Memory B cell (primary cell): ENCODE results near the gene AMFR.
"Not testable (repeated sequence)": the region's sequence is repeated elsewhere in the genome, so short reads cannot be mapped to it uniquely, and the experiment has no call there.

ENCODE experiments used
- ATAC-seq: fragments of 150-1000 bp; cut with Tn5 transposase; 2 replicates; pipeline ENCODE4 v1.10.0; 2021; ENCODE audit warnings: low read depth, mild to moderate bottlenecking, moderate library complexity
- DNase-seq, 2 donors: peaks; one replicate each; pipeline ENCODE4 v3.0.0; 2022; ENCODE audit warnings: low spot score in 2 of 2
- H3K27ac Mint-ChIP-seq: one replicate; pipeline ENCODE4 v1.8.0; 2022; ENCODE audit warnings: mild to moderate bottlenecking, moderate library complexity, mixed read lengths
- H3K27me3 Mint-ChIP-seq: one replicate; pipeline ENCODE4 v1.8.0; 2022; ENCODE audit warnings: mixed read lengths
- H3K36me3 Mint-ChIP-seq: one replicate; pipeline ENCODE4 v1.8.0; 2022; ENCODE audit warnings: mild to moderate bottlenecking, mixed read lengths
- H3K4me1 Mint-ChIP-seq: one replicate; pipeline ENCODE4 v1.8.0; 2022; ENCODE audit warnings: mixed read lengths
- H3K4me3 Mint-ChIP-seq: one replicate; pipeline ENCODE4 v1.8.0; 2022; ENCODE audit warnings: mild to moderate bottlenecking, moderate library complexity, mixed read lengths
- H3K9me3 Mint-ChIP-seq: one replicate; pipeline ENCODE4 v1.8.0; 2022; ENCODE audit warnings: mixed read lengths

AMFR gene

DNA sequence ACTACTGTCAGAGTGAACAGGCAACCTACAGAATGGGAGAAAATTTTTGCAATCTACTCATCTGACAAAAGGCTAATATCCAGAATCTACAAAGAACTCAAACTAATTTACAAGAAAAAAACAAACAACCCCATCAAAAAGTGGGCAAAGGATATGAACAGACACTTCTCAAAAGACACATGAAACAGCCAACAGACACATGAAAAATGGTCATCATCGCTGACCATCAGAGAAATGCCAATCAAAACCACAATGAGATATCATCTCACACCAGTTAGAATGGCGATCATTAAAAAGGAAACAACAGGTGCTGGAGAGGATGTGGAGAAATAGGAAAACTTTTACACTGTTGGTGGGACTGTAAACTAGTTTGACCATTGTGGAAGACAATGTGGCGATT is 28.6 kb downstream of the AMFR start:
- not testable (repeated sequence) for H3K27ac Mint-ChIP-seq, H3K27me3 Mint-ChIP-seq, ATAC-seq, DNase-seq, H3K9me3 Mint-ChIP-seq, H3K4me3 Mint-ChIP-seq
- peaks cover 26% of the 10 kb centered on the region for H3K4me1 Mint-ChIP-seq
- H3K36me3 Mint-ChIP-seq: peaks cover 47% of the 10 kb centered on the region

DNA sequence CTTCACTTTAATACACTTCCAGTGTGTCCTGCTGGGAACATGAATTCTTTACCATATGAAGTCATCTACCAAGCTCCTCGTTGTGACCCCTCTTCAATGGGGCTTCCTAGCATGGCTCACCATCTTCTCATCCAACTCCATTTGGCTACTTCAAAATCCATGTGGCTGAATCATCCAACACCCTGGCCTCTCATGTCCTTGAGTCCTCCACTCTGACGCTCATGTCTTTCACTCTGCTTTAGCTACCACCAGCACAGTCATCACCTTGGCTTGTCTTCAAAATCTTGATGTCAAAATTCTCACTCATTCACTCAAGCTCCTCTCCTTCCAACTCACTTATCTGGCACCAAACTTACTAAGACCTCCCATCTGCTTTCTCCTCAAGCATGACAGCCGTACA is 35.8 kb downstream of the AMFR start:
- peaks cover 11% of the 10 kb centered on the region for H3K4me1 Mint-ChIP-seq
- no peak overlapping the region for H3K4me3 Mint-ChIP-seq
- H3K27ac Mint-ChIP-seq: peak overlapping the region; percentile 48
- no peak for ATAC-seq
- no peaks in the 10 kb centered on the region for H3K9me3 Mint-ChIP-seq
- no peaks in the 10 kb centered on the region for H3K27me3 Mint-ChIP-seq
- peaks cover 43% of the 10 kb centered on the region for H3K36me3 Mint-ChIP-seq
- no peak for DNase-seq

DNA sequence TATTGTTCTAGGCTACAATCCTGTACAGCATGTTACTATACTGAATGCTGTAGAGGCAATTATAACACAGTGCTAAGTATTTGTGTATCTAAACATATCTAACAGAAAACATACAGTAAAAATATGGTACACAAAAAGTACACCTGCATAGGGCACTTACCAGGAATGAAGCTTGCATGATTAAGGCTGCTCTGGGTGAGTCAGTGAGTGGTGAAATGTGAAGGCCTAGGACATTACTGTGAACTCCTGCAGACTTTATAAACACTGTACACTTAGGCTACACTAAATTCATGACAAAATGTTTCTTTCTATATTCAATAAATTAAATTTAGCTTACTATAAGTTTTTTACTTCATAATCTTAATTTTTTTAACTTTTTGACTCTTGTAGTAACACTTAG is 37.1 kb downstream of the AMFR start:
- Mint-ChIP-seq H3K27ac (no peak overlapping the region), H3K4me1 (peaks cover 9% of the 10 kb centered on the region), H3K27me3 (no peaks in the 10 kb centered on the region), H3K36me3 (peaks cover 48% of the 10 kb centered on the region), H3K4me3 (no peak overlapping the region), H3K9me3 (peaks cover 4% of the 10 kb centered on the region)
- ATAC-seq (no peak), DNase-seq (no peak)

DNA sequence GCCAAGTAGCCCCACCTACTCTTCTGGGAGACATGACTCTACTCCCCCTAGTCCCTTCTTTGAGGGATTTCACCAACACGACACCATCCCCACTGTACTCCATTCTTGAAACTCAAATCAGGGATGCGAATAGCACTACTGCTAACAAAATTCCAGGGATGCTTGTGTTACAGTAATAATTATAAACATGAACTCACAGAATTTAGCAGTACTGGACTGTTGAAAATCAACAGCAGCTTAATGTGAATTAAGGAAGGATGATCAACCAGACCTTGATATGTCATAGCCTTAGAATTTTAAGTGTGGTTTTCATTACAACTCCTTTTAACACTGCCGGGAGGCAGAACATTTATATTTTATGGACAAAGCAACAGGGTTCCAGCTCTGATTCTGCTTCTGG is 37.9 kb downstream of the AMFR start:
- DNase-seq (no peak), ATAC-seq (no peak)
- H3K27me3 Mint-ChIP-seq: no peaks in the 10 kb centered on the region
- H3K4me3 Mint-ChIP-seq: no peak overlapping the region
- peaks cover 7% of the 10 kb centered on the region for H3K9me3 Mint-ChIP-seq
- H3K4me1 Mint-ChIP-seq: peaks cover 6% of the 10 kb centered on the region
- no peak overlapping the region for H3K27ac Mint-ChIP-seq
- peaks cover 50% of the 10 kb centered on the region for H3K36me3 Mint-ChIP-seq

DNA sequence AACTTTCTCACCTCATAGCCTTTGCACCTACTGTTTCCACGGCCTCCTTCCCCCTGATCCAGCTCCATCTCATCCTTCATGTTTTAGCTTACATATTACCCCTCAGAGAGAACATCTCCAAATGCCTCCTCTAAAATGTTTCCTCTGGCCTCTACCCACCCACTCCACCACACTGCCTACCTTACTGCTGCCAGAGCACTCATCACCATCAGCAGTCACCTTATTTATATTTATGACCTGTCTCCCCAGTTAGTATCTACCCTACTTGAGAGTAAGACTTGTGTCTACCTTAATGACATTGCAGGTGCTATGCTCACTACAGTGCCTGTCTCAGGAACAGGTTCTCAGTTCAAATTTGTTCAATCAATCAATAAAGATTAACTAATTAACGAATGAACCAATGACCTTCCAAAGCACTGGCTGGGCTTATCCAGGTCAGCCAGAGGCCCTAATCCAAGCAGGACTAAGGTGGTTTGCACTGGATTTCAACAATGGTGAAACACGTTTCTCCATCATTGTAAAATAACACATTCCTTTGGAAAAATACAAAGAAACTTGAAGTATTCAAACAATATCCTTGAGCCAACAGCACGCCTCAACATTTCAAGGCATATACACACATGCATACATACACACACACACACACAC is 41.1 kb downstream of the AMFR start:
- peaks cover 61% of the 10 kb centered on the region for H3K36me3 Mint-ChIP-seq
- no peak for DNase-seq
- H3K27ac Mint-ChIP-seq: peak overlapping the region; percentile 58
- H3K27me3 Mint-ChIP-seq: no peaks in the 10 kb centered on the region
- peaks cover 18% of the 10 kb centered on the region for H3K9me3 Mint-ChIP-seq
- no peak for ATAC-seq
- no peaks in the 10 kb centered on the region for H3K4me1 Mint-ChIP-seq
- H3K4me3 Mint-ChIP-seq: no peak overlapping the region

DNA sequence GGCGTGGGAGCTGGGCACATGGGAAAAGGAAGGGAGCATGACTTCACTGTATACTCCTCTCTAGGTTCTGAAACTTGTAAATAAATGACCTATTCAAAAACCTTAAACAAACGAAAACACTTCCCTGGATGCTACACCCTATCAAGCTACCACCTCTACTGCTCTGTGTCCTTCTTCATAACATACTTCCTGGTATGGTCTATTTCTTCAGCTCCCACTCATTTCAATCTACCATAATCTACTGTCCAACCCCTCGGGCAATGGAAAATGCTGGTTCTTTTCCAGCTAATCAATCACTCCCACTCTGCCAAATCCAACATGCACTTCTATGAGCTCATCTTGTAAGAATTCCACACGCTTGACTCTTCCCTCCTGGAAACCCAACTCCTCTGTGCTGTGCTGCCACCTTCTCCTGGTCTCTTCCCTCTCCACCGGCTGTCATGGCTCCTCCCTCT is 42.4 kb downstream of the AMFR start:
- H3K27ac Mint-ChIP-seq: no peak overlapping the region

DNA sequence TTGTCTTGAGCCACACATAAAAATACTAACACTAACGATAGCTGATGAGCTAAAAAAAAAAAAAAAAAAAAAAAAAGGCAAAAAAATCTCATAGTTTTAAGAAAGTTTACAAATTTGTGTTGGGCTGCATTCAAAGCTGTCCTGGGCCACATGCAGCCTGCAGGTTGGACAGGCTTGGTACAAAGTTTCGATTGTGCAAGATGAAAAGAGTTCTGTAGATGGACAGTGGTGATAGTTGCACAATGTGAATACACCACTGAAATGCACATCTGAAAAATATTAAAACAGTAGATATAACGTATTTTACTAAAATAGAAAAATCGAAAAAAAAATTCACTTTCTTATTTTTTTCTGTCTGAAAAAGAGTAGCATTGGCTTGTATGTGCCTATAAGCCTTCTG is 42.9 kb downstream of the AMFR start:
- no peak for ATAC-seq
- peaks cover 69% of the 10 kb centered on the region for H3K36me3 Mint-ChIP-seq
- peaks cover 18% of the 10 kb centered on the region for H3K9me3 Mint-ChIP-seq
- H3K27ac Mint-ChIP-seq: peak overlapping the region; percentile 56
- no peaks in the 10 kb centered on the region for H3K27me3 Mint-ChIP-seq
- H3K4me1 Mint-ChIP-seq: peaks cover 9% of the 10 kb centered on the region
- DNase-seq: no peak
- no peak overlapping the region for H3K4me3 Mint-ChIP-seq

More for the DNA sequence above, 42.4 kb downstream of the AMFR start:
- no peak overlapping the region for H3K4me3 Mint-ChIP-seq
- no peak for ATAC-seq
- no peaks in the 10 kb centered on the region for H3K27me3 Mint-ChIP-seq
- H3K9me3 Mint-ChIP-seq: peaks cover 18% of the 10 kb centered on the region
- H3K36me3 Mint-ChIP-seq: peaks cover 67% of the 10 kb centered on the region
- no peak for DNase-seq
- peaks cover 6% of the 10 kb centered on the region for H3K4me1 Mint-ChIP-seq

DNA sequence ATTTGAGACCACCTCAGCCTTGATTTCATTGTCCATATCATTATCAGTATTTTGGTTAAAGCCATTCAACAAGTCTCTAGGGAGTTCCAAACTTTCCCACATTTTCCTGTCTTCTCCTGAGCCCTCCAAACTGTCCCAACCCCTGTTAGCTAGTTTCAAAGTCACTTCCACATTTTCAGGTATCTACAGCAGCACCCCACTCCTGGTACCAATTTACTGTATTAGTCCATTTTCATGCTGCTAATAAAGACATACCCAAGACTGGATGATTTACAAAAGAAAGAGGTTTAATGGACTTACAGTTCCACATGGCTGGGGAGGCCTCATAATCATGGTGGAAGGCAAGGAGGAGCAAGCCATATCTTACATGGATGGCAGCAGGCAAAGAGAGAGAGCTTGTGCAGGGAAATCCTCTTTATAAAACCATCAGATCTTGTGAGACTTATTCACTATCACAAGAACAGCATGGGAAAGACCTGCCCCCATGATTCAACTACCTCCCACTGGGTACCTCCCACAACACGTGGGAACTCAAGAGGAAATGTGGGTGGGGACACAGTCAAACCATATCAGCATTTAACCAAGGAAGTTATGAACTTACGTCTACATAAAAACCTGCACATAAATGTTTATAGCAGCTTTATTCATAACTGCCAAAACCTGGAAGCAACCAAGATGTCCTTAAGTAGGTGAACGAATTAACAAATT is 44.4 kb downstream of the AMFR start:
- not testable (repeated sequence) for H3K4me3 Mint-ChIP-seq, H3K27ac Mint-ChIP-seq, ATAC-seq, H3K27me3 Mint-ChIP-seq, DNase-seq
- peaks cover 18% of the 10 kb centered on the region for H3K9me3 Mint-ChIP-seq
- H3K4me1 Mint-ChIP-seq: peaks cover 15% of the 10 kb centered on the region
- H3K36me3 Mint-ChIP-seq: peaks cover 68% of the 10 kb centered on the region

DNA sequence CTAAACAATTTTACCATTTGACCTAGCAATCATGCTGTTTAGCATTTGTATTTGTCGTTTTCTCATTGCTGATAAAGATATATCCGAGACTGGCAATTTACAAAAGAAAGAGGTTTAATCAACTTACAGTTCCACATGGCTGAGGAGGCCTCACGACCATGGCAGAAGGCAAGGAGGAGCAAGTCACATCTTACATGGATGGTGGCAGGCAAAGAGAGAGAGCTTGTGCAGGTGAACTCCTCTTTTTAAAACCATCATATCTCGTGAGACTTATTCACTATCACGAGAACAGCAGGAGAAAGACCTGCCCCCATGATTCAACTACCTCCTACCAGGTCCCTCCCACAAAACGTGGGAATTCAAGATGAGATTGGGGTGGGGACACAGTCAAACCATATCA is 46.3 kb downstream of the AMFR start:
- DNase-seq, H3K27me3 Mint-ChIP-seq, H3K27ac Mint-ChIP-seq, H3K4me3 Mint-ChIP-seq, ATAC-seq: not testable (repeated sequence)
- Mint-ChIP-seq H3K4me1 (peaks cover 22% of the 10 kb centered on the region), H3K36me3 (peaks cover 66% of the 10 kb centered on the region), H3K9me3 (peaks cover 18% of the 10 kb centered on the region)

DNA sequence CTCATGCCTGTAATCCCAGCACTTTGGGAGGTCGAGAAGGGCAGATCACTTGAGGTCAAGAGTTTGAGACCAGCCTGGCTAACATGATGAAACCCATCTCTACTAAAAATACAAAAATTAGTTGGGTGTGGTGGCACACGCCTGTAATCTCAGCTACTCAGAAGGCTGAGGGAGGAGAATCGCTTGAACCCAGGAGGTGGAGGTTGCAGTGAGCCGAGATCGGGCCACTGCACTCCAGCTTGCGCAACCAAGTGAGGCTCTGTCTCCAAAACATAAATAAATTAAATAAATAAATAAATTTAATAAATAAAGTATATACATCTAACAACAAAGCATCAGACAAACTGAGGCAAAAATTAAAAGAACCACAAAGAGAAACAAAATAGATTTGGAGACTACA is 49.6 kb downstream of the AMFR start:
- not testable (repeated sequence) for H3K9me3 Mint-ChIP-seq, H3K27me3 Mint-ChIP-seq, H3K4me3 Mint-ChIP-seq, ATAC-seq, DNase-seq
- peaks cover 30% of the 10 kb centered on the region for H3K4me1 Mint-ChIP-seq
- H3K36me3 Mint-ChIP-seq: peaks cover 46% of the 10 kb centered on the region
- H3K27ac Mint-ChIP-seq: peak overlapping the region; percentile 25

DNA sequence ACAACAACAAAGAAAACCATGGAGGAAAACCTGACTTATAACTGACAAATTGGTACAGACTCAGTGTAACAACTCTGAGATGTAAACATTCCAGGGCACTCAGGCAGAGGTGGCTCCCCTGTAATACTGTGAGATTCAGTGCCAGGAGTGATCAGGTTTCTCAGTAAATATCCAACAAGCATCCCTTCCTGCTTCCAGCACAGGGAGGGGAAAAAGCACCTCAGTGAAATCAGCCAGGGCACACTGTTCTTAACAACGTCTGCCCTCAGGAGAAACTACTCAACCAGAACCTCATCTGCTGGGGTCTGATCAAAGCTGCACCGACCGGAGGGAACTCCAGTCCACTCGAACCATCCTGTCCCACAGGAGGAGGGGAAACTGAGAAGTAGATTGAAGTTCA is 52.3 kb downstream of the AMFR start:
- H3K27me3 Mint-ChIP-seq: no peaks in the 10 kb centered on the region
- ATAC-seq: no peak
- H3K4me1 Mint-ChIP-seq: peaks cover 25% of the 10 kb centered on the region
- H3K27ac Mint-ChIP-seq: no peak overlapping the region
- no peaks in the 10 kb centered on the region for H3K9me3 Mint-ChIP-seq
- H3K4me3 Mint-ChIP-seq: no peak overlapping the region
- DNase-seq: no peak
- H3K36me3 Mint-ChIP-seq: peaks cover 34% of the 10 kb centered on the region

DNA sequence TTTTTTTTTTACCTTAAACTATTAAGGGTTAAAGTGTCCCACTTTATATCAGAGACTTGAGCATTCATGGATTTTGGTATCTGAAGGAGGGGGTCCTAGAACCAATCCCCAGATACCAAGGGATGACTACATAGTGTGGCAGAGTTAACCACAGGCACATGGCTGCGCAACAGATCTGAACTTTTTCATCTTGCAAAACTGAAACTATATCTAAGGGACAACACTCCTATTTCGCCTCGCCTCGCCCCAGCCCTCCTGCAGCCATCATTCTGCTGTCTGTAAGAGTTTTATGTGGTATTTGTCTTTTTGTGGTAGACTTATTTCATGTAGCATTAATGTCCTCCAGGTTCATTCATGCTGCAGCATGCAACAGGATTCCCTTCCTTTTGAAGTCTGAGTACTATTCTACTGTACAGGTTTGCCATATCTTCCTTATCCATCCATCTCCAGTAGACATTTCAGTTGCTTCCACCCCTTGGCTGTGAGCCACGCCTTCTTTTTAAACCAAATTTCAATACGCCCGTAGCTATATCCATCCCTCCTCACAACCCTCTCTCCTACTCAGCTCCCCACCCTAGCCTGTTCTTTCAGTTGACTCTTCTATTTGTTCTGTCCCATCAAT is 53.2 kb downstream of the AMFR start:
- H3K4me3 Mint-ChIP-seq: no peak overlapping the region
- H3K4me1 Mint-ChIP-seq: peaks cover 19% of the 10 kb centered on the region
- DNase-seq: no peak
- H3K27me3 Mint-ChIP-seq: no peaks in the 10 kb centered on the region
- H3K27ac Mint-ChIP-seq: no peak overlapping the region
- peaks cover 32% of the 10 kb centered on the region for H3K36me3 Mint-ChIP-seq
- no peaks in the 10 kb centered on the region for H3K9me3 Mint-ChIP-seq
- ATAC-seq: no peak

DNA sequence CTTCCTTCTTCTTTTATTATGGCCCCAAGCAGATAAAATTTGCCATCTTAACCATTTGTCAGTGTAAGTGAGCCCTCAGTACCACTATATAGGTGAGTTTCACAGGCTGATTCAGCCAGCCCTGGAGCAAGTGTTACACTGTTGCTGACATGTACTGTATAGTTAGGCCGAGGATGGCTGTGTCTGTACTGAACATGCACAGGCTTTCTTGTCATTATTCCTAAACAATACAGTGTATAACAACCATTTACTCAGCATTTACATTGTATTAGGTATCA is 53.7 kb downstream of the AMFR start:
- ATAC-seq: no peak
- DNase-seq: no peak
- no peak overlapping the region for H3K4me3 Mint-ChIP-seq
- no peaks in the 10 kb centered on the region for H3K9me3 Mint-ChIP-seq
- no peak overlapping the region for H3K27ac Mint-ChIP-seq
- peaks cover 19% of the 10 kb centered on the region for H3K4me1 Mint-ChIP-seq
- peaks cover 34% of the 10 kb centered on the region for H3K36me3 Mint-ChIP-seq
- H3K27me3 Mint-ChIP-seq: no peaks in the 10 kb centered on the region

DNA sequence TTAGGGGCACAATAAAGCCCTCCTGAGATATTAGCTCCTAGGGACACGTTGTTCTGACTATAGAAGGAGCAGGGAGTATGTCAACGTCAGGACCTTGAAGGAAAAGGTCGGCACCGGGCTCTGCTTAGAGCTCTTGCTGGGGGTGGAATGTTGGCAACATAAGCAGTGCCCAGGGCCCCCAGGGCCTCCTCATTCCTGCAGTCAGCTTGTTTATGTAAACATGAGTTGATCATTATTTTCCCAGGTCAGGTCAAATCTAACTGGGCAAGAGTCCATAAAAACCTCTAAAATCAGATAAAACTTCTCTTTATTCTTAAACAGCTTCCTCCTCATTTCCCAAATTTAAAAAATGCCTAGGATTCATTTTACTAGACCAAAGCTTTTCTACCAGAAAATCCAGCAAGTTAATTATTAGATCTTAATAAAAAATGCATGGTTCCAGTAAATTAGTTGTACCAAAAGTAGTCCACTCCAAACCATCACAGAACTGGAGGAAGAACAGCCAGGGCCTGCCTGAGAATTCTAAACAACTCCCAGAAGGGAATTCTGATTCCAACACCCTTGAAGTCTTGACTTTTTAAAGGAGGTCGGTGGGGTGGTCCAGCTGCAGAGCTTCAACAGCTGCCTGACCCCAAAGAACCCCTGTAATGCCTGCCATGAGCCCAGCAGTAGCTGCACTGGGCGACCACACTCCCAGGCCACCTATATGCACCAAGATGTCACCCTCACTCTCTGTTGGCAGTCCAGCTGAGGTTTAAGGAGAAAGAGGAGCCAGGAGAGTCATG is 54.3 kb downstream of the AMFR start:
- Mint-ChIP-seq H3K4me1 (peaks cover 17% of the 10 kb centered on the region), H3K4me3 (no peak overlapping the region), H3K36me3 (peaks cover 34% of the 10 kb centered on the region), H3K9me3 (no peaks in the 10 kb centered on the region), H3K27ac (no peak overlapping the region), H3K27me3 (no peaks in the 10 kb centered on the region)
- ATAC-seq (no peak), DNase-seq (no peak)
